ENCODE measurements around the gene MCTP2. TPM values are rescaled to one million over a fixed set of nuclear protein-coding genes. Genes with fewer than 3 reads are reported as not detected.

MCTP2 gene
- polyA plus RNA-seq, 3 donors: 2.4 to 7.4 (median 7.3) TPM

DNA sequence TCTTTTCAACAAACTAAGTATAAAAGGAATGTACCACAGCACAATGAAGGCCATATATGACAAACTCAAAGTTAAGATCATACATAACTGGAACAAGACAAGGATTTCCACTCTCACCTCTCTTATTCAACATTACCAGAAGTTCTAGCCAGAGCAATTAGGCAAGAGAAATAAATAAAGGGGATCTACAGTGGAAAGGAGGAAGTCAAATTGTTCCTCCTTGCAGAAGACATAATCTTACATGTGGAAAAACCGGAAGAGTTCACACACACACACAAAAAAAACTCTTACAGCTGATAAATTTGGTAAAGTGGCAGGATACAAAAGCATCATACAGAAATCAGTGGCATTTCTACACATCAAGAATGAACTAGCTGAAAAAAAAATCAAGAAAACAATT, 277.9 kb downstream of the MCTP2 start:
- Histone ChIP-seq H3K4me1 (ENCODE audit: control insufficient read depth in 1 of 2, insufficient read depth in 2 of 2, low read length in 2 of 2) (no peaks in the 10 kb centered on the region), H3K9me3 (replicated peaks in 1 of 2; ENCODE audit: control insufficient read depth in 1 of 2, insufficient read depth in 1 of 2, low read length in 2 of 2) (peaks cover 11 to 15% of the 10 kb centered on the region in 2 donors), H4K20me1 (ENCODE audit: insufficient read depth, low read length) (no peaks in the 10 kb centered on the region), H3K27me3 (ENCODE audit: control insufficient read depth in 2 of 2, insufficient read depth in 2 of 2, low read length in 2 of 2) (no peaks in the 10 kb centered on the region), H3K4me3 (replicated peaks in 1 of 3; ENCODE audit: low read depth in 2 of 3, low read length in 3 of 3) (no peak overlapping the region), H3K4me2 (replicated peaks; ENCODE audit: extremely low read depth, low read length, poor library complexity, severe bottlenecking) (no peak overlapping the region), H3K27ac (ENCODE audit: low read depth in 1 of 2, low read length in 2 of 2) (no peak overlapping the region), H3K36me3 (replicated peaks in 1 of 2; ENCODE audit: control insufficient read depth in 1 of 2, insufficient read depth in 2 of 2, low read length in 2 of 2) (no peaks in the 10 kb centered on the region), H3K79me2 (ENCODE audit: insufficient read depth, low read length) (no peaks in the 10 kb centered on the region), H2AFZ (ENCODE audit: insufficient read depth, low read depth, low read length, poor library complexity, severe bottlenecking) (no peak overlapping the region), H3K9ac (ENCODE audit: insufficient read depth, low read length, poor library complexity, severe bottlenecking) (no peak overlapping the region)
- WGBS (ENCODE audit: insufficient coverage): no CpG with 5 or more reads among the region's 1 CpG
- Mint-ChIP-seq H3K27ac (no peak overlapping the region), H3K4me3 (no peak overlapping the region), H3K9me3 (peaks cover 12 to 24% (median 17%) of the 10 kb centered on the region in 7 donors), H3K4me1 (no peaks in the 10 kb centered on the region), H3K27me3 (ENCODE audit: low read depth in 3 of 3) (peaks cover 1 to 3% (median 3%) of the 10 kb centered on the region in 3 donors), H3K36me3 (no peaks in the 10 kb centered on the region)
- TF ChIP-seq, protein P1, sequence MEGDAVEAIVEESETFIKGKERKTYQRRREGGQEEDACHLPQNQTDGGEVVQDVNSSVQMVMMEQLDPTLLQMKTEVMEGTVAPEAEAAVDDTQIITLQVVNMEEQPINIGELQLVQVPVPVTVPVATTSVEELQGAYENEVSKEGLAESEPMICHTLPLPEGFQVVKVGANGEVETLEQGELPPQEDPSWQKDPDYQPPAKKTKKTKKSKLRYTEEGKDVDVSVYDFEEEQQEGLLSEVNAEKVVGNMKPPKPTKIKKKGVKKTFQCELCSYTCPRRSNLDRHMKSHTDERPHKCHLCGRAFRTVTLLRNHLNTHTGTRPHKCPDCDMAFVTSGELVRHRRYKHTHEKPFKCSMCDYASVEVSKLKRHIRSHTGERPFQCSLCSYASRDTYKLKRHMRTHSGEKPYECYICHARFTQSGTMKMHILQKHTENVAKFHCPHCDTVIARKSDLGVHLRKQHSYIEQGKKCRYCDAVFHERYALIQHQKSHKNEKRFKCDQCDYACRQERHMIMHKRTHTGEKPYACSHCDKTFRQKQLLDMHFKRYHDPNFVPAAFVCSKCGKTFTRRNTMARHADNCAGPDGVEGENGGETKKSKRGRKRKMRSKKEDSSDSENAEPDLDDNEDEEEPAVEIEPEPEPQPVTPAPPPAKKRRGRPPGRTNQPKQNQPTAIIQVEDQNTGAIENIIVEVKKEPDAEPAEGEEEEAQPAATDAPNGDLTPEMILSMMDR (IDR thresholded peaks at IDR 0.05): no peak
- DNase-seq: no peak
- intact Hi-C loops (cut with micrococcal nuclease): no loop called here

GRCh38 chr15:94522125-94522524, 290.8 kb downstream of the MCTP2 start:
- H3K36me3 Mint-ChIP-seq: no peaks in the 10 kb centered on the region
- no peak overlapping the region for H3K27ac ChIP-seq (ENCODE audit: low read depth in 1 of 2, low read length in 2 of 2)
- no peaks in the 10 kb centered on the region for H3K4me1 Mint-ChIP-seq
- H3K4me3 Mint-ChIP-seq: no peak overlapping the region
- no peaks in the 10 kb centered on the region for H3K79me2 ChIP-seq (ENCODE audit: insufficient read depth, low read length)
- WGBS (ENCODE audit: insufficient coverage): 100% methylated on average over 1 of the region's 3 CpGs
- H2AFZ ChIP-seq (ENCODE audit: insufficient read depth, low read depth, low read length, poor library complexity, severe bottlenecking): no peak overlapping the region
- no peak for DNase-seq
- H4K20me1 ChIP-seq (ENCODE audit: insufficient read depth, low read length): no peaks in the 10 kb centered on the region
- peaks cover 0 to 3% (median 0%) of the 10 kb centered on the region in 3 donors for H3K27me3 Mint-ChIP-seq (ENCODE audit: low read depth in 3 of 3)
- H3K9me3 Mint-ChIP-seq: peaks cover 0 to 2% (median 0%) of the 10 kb centered on the region in 7 donors
- no peak overlapping the region for H3K27ac Mint-ChIP-seq
- no peaks in the 10 kb centered on the region for H3K4me1 ChIP-seq (ENCODE audit: control insufficient read depth in 1 of 2, insufficient read depth in 2 of 2, low read length in 2 of 2)
- intact Hi-C loops (cut with micrococcal nuclease): no loop called here
- no peaks in the 10 kb centered on the region for H3K9me3 ChIP-seq (replicated peaks in 1 of 2; ENCODE audit: control insufficient read depth in 1 of 2, insufficient read depth in 1 of 2, low read length in 2 of 2)
- no peaks in the 10 kb centered on the region for H3K36me3 ChIP-seq (replicated peaks in 1 of 2; ENCODE audit: control insufficient read depth in 1 of 2, insufficient read depth in 2 of 2, low read length in 2 of 2)
- H3K27me3 ChIP-seq (ENCODE audit: control insufficient read depth in 2 of 2, insufficient read depth in 2 of 2, low read length in 2 of 2): peaks cover 0 to 2% of the 10 kb centered on the region in 2 donors
- no peak overlapping the region for H3K4me2 ChIP-seq (replicated peaks; ENCODE audit: extremely low read depth, low read length, poor library complexity, severe bottlenecking)
- no peak overlapping the region for H3K9ac ChIP-seq (ENCODE audit: insufficient read depth, low read length, poor library complexity, severe bottlenecking)
- TF ChIP-seq, protein P1 (IDR thresholded peaks at IDR 0.05): no peak
- no peak overlapping the region for H3K4me3 ChIP-seq (replicated peaks in 1 of 3; ENCODE audit: low read depth in 2 of 3, low read length in 3 of 3)

All from CD14-positive monocyte (primary cell).